ENCODE data around the gene DDTL.
"Not testable (repeated sequence)": the region's sequence is repeated elsewhere in the genome, so short reads cannot be mapped to it uniquely, and the experiment has no call there.

GRCh38 chr22:23989583-23990244 lies 23.0 kb downstream of the DDTL start:
- TF ChIP-seq POLR2A, CTCF (IDR thresholded peaks at IDR 0.05): not testable (repeated sequence)

Measured in thyroid gland (tissue), 4 donors.